HEK293T (cell line): ENCODE measurements around the gene CRB3.

Source experiments
- CTCF ChIA-PET: fragments of 350-600 bp; formaldehyde crosslinking; extraction: SDS; loops from one replicate; lab custom pipeline; 2021; ENCODE audit warnings: antibody characterized with exemption, inconsistent platforms; lab: Yijun Ruan, JAX
- POLR2A ChIA-PET: fragments of 350-600 bp; formaldehyde crosslinking; extraction: SDS; loops from one replicate; lab custom pipeline; 2020; ENCODE audit warnings: antibody characterized with exemption, inconsistent platforms; lab: Yijun Ruan, JAX
- DNase-seq: peaks from one replicate; pipeline ENCODE4 v3.0.0; 2012; ENCODE audit warnings: mixed read lengths; ENCODE audit errors: extremely low spot score
- ARNT ChIP-seq: fragments of 450-650 bp; IDR thresholded peaks from 2 replicates; pipeline ENCODE4 v1.6.1; 2017; ENCODE audit warnings: mild to moderate bottlenecking
- BHLHE40 ChIP-seq: fragments of 450-650 bp; IDR thresholded peaks from 2 replicates; pipeline ENCODE4 v1.6.1; 2016; ENCODE audit warnings: mild to moderate bottlenecking, moderate library complexity, borderline replicate concordance
- CTBP1 ChIP-seq: fragments of 450-650 bp; IDR thresholded peaks from 2 replicates; pipeline ENCODE4 v1.6.1; 2016; ENCODE audit warnings: borderline replicate concordance
- ELF4 ChIP-seq: fragments of 450-650 bp; IDR thresholded peaks from 2 replicates; pipeline ENCODE4 v1.6.1; 2017; ENCODE audit warnings: antibody characterized with exemption
- FOXA1 ChIP-seq: fragments of 450-650 bp; IDR thresholded peaks from 2 replicates; pipeline ENCODE4 v1.6.1; 2016; ENCODE audit warnings: mild to moderate bottlenecking
- FOXK2 ChIP-seq: fragments of 450-650 bp; IDR thresholded peaks from 2 replicates; pipeline ENCODE4 v1.6.1; 2016; ENCODE audit warnings: mild to moderate bottlenecking
- FOXM1 ChIP-seq: fragments of 450-650 bp; IDR thresholded peaks from 2 replicates; pipeline ENCODE4 v1.6.1; 2017; ENCODE audit warnings: mild to moderate bottlenecking, borderline replicate concordance
- HDGF ChIP-seq: fragments of 450-650 bp; IDR thresholded peaks from 2 replicates; pipeline ENCODE4 v1.6.1; 2017; ENCODE audit warnings: antibody characterized with exemption, borderline replicate concordance
- L3MBTL2 ChIP-seq: fragments of 450-650 bp; conservative IDR thresholded peaks from 2 replicates; pipeline ENCODE4 v1.6.1; 2016; ENCODE audit warnings: mild to moderate bottlenecking
- LEF1 ChIP-seq: fragments of 450-650 bp; IDR thresholded peaks from 2 replicates; pipeline ENCODE4 v1.6.1; 2017; ENCODE audit warnings: mild to moderate bottlenecking, borderline replicate concordance
- NFRKB ChIP-seq: fragments of 450-650 bp; IDR thresholded peaks from 2 replicates; pipeline ENCODE4 v1.6.1; 2016; ENCODE audit warnings: mild to moderate bottlenecking, moderate library complexity
- PKNOX1 ChIP-seq: fragments of 450-650 bp; IDR thresholded peaks from 2 replicates; pipeline ENCODE4 v1.6.1; 2016
- SP1 ChIP-seq: fragments of 450-650 bp; IDR thresholded peaks from 2 replicates; pipeline ENCODE4 v1.6.1; 2017
- SUZ12 ChIP-seq: fragments of 450-650 bp; IDR thresholded peaks from 2 replicates; pipeline ENCODE4 v1.6.1; 2016; ENCODE audit warnings: mild to moderate bottlenecking
- TARDBP ChIP-seq: fragments of 450-650 bp; IDR thresholded peaks from 2 replicates; pipeline ENCODE4 v1.6.1; 2016
- ZNF384 ChIP-seq: fragments of 450-650 bp; IDR thresholded peaks from 2 replicates; pipeline ENCODE4 v1.6.1; 2016

CRB3 gene

GRCh38 chr19:6491802-6492592 is 27.9 kb downstream of the CRB3 start:
- ChIA-PET CTCF (no interaction called here), POLR2A (no interaction called here)
- no peak for DNase-seq

GRCh38 chr19:6494438-6495036 is 30.5 kb downstream of the CRB3 start:
- CTCF ChIA-PET = interaction anchor here (0.6 kb wide), 1 partner anchor 22 kb away, joined by 3 read pairs; no protein-coding TSS in a partner anchor
- TF ChIP-seq FOXK2 = no peak
- no peak for TF ChIP-seq BHLHE40
- TF ChIP-seq ELF4 = no peak
- no peak for TF ChIP-seq FOXM1
- TF ChIP-seq SUZ12 = no peak
- no peak for TF ChIP-seq ARNT
- TF ChIP-seq TARDBP = no peak
- no peak for TF ChIP-seq L3MBTL2
- TF ChIP-seq CTBP1 = no peak
- no peak for TF ChIP-seq NFRKB
- POLR2A ChIA-PET = no interaction called here
- DNase-seq = no peak

More at GRCh38 chr19:6491802-6492592, 27.9 kb downstream of the CRB3 start:
- no peak for TF ChIP-seq PKNOX1
- TF ChIP-seq CTBP1 = no peak
- no peak for TF ChIP-seq ZNF384
- TF ChIP-seq SP1 = no peak
- TF ChIP-seq SUZ12 = no peak
- no peak for TF ChIP-seq L3MBTL2
- TF ChIP-seq HDGF = no peak
- no peak for TF ChIP-seq NFRKB

GRCh38 chr19:6495947-6496346 is 31.9 kb downstream of the CRB3 start:
- TF ChIP-seq L3MBTL2 = no peak
- no peak for TF ChIP-seq ELF4
- TF ChIP-seq FOXA1 = no peak
- no peak for TF ChIP-seq NFRKB
- TF ChIP-seq FOXM1 = no peak
- no peak for TF ChIP-seq PKNOX1
- DNase-seq = no peak
- ChIA-PET CTCF (no interaction called here), POLR2A (no interaction called here)

- POLR2A ChIA-PET = no interaction called here
- DNase-seq = no peak
- no peak for TF ChIP-seq ELF4
- no peak for TF ChIP-seq FOXK2
- no peak for TF ChIP-seq SP1
- no peak for TF ChIP-seq PKNOX1
- no peak for TF ChIP-seq FOXA1
- no peak for TF ChIP-seq HDGF
- TF ChIP-seq ARNT = no peak
- TF ChIP-seq TARDBP = no peak
- TF ChIP-seq NFRKB = no peak
- TF ChIP-seq CTBP1 = no peak
- no peak for TF ChIP-seq LEF1
- TF ChIP-seq ZNF384 = no peak
- no peak for TF ChIP-seq SUZ12
- TF ChIP-seq L3MBTL2 = no peak
- no peak for TF ChIP-seq BHLHE40
- TF ChIP-seq FOXM1 = no peak
- CTCF ChIA-PET = no interaction called here
Measured at GRCh38 chr19:6498294-6499036, 34.4 kb downstream of the CRB3 start.

GRCh38 chr19:6499052-6499790 is 35.1 kb downstream of the CRB3 start:
- CTCF ChIA-PET = no interaction called here
- no peak for DNase-seq
- POLR2A ChIA-PET = interaction anchor here (1.7 kb wide), 1 partner anchor 600 kb away, joined by 3 read pairs; no protein-coding TSS in a partner anchor
- TF ChIP-seq FOXM1 (no peak), FOXK2 (no peak), CTBP1 (no peak), L3MBTL2 (no peak), ZNF384 (no peak), FOXA1 (no peak), NFRKB (no peak), LEF1 (no peak), BHLHE40 (no peak), TARDBP (no peak), ELF4 (no peak), PKNOX1 (no peak), ARNT (no peak), SP1 (no peak), HDGF (no peak), SUZ12 (no peak)
